Colonic mucosa (tissue), 4 donors: ENCODE measurements around the gene THAP12. TPM values are rescaled to one million over a fixed set of nuclear protein-coding genes. Genes with fewer than 3 reads are reported as not detected.
"Not testable (repeated sequence)": the region's sequence is repeated elsewhere in the genome, so short reads cannot be mapped to it uniquely, and the experiment has no call there.

Experiments
- DNase-seq: peaks from one replicate; pipeline ENCODE4 v3.0.0-alpha.2; 2020
- H3K27ac ChIP-seq: fragments of 200-600 bp; one replicate; pipeline ENCODE4 v1.8.0; 2021
- H3K27me3 ChIP-seq: fragments of 200-600 bp; one replicate; pipeline ENCODE4 v1.8.0; 2021
- H3K36me3 ChIP-seq: fragments of 200-600 bp; one replicate; pipeline ENCODE4 v1.8.0; 2021
- H3K4me1 ChIP-seq: fragments of 200-600 bp; one replicate; pipeline ENCODE4 v1.8.0; 2021; ENCODE audit warnings: mild to moderate bottlenecking
- H3K4me3 ChIP-seq: fragments of 200-600 bp; one replicate; pipeline ENCODE4 v1.8.0; 2021
- H3K9ac ChIP-seq, 2 donors: one replicate each; pipeline ENCODE4 v1.7.0; 2013; ENCODE audit warnings: control low read depth in 2 of 2, low read depth in 2 of 2, low read length in 2 of 2
- H3K9me3 ChIP-seq: fragments of 200-600 bp; one replicate; pipeline ENCODE4 v1.8.0; 2021
- intact Hi-C: fragments of 100-400 bp; cut with DNase I; formaldehyde crosslinking; loops from one replicate; pipeline ENCODE4 v1.14.1; 2022
- total RNA-seq, 2 donors: library from RNA; stranded (reverse); fragmentation: NEBNext Ultra II Directional in 1 of 2; extraction: Animal tissue kit (Norgen Biotek cat#: 25700) in 1 of 2; gene quantifications; one replicate each; pipeline ENCODE4 v1.2.1, GENCODE V29; 2021
- TF ChIP-seq, protein P1 (sequence below): fragments of 200-600 bp; IDR thresholded peaks from one replicate; pipeline ENCODE4 v1.8.0; 2022; ENCODE audit warnings: antibody characterized with exemption, mild to moderate bottlenecking
- donor health status: healthy.
- donor health status: DM: no; HTN: no; CAD: no.
- donor health status: DM: no; HTN: no; CAD: no.

Gene THAP12
- total RNA-seq, 2 donors from 2014 or later = 34.4 to 41.6 TPM

DNA sequence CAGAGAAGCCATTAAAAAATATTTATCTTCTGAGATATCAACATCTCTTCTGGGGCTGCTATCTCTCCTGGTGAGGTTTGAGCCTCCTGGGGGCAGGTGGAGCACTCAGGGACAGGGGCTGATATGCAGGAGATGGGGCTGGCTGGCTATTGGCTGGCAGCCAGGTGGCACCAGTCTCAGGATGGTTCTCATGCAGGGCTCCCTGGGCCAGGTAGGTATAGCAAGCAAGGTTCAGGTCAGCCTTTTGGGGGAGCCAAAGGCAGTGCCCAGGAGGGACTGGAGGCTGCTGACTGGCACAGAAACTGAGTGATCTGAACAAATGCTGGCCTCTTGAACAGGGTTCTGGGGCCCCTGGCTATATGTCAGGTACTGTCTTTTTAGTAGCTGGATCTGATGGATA lies 34.1 kb upstream of the THAP12 start:
- no peaks in the 10 kb centered on the region for H3K9me3 ChIP-seq

DNA sequence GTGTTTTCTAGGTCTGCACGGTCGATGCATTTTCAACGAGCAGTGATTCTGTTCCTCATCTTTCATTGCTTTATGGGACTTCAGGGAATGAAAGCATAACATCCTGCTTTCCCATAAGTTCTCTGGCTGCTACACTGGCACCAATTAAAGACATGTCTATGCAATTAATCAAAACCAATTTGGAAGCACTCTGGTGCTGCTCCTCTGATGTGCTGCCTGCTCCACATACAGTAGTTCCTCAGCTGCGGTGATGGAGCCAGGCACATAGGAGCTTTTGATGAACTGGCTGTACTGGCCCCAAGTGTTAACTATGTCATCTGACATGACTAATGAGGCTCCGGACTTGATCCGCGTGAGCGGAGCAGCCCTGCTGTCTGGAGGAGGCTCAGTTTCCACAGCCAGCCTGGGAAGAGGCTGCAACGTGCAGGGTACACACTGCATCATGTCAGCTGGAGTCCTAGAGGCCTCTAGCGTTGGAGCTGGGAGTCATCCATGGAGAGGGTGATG lies 30.0 kb upstream of the THAP12 start:
- Histone ChIP-seq H3K9ac (no peak overlapping the region), H3K9me3 (no peaks in the 10 kb centered on the region), H3K27me3 (no peaks in the 10 kb centered on the region), H3K4me1 (no peaks in the 10 kb centered on the region), H3K27ac (no peak overlapping the region), H3K4me3 (no peak overlapping the region), H3K36me3 (no peaks in the 10 kb centered on the region)
- TF ChIP-seq, protein P1, sequence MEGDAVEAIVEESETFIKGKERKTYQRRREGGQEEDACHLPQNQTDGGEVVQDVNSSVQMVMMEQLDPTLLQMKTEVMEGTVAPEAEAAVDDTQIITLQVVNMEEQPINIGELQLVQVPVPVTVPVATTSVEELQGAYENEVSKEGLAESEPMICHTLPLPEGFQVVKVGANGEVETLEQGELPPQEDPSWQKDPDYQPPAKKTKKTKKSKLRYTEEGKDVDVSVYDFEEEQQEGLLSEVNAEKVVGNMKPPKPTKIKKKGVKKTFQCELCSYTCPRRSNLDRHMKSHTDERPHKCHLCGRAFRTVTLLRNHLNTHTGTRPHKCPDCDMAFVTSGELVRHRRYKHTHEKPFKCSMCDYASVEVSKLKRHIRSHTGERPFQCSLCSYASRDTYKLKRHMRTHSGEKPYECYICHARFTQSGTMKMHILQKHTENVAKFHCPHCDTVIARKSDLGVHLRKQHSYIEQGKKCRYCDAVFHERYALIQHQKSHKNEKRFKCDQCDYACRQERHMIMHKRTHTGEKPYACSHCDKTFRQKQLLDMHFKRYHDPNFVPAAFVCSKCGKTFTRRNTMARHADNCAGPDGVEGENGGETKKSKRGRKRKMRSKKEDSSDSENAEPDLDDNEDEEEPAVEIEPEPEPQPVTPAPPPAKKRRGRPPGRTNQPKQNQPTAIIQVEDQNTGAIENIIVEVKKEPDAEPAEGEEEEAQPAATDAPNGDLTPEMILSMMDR = no peak
- intact Hi-C loops = no loop called here
- DNase-seq = no peak

More for the DNA sequence above, 34.1 kb upstream of the THAP12 start:
- H3K4me3 ChIP-seq = no peak overlapping the region
- no peaks in the 10 kb centered on the region for H3K4me1 ChIP-seq
- H3K27ac ChIP-seq = no peak overlapping the region
- no peaks in the 10 kb centered on the region for H3K27me3 ChIP-seq
- intact Hi-C loops = no loop called here
- TF ChIP-seq, protein P1 = no peak
- no peaks in the 10 kb centered on the region for H3K36me3 ChIP-seq
- no peak for DNase-seq
- H3K9ac ChIP-seq = no peak overlapping the region

DNA sequence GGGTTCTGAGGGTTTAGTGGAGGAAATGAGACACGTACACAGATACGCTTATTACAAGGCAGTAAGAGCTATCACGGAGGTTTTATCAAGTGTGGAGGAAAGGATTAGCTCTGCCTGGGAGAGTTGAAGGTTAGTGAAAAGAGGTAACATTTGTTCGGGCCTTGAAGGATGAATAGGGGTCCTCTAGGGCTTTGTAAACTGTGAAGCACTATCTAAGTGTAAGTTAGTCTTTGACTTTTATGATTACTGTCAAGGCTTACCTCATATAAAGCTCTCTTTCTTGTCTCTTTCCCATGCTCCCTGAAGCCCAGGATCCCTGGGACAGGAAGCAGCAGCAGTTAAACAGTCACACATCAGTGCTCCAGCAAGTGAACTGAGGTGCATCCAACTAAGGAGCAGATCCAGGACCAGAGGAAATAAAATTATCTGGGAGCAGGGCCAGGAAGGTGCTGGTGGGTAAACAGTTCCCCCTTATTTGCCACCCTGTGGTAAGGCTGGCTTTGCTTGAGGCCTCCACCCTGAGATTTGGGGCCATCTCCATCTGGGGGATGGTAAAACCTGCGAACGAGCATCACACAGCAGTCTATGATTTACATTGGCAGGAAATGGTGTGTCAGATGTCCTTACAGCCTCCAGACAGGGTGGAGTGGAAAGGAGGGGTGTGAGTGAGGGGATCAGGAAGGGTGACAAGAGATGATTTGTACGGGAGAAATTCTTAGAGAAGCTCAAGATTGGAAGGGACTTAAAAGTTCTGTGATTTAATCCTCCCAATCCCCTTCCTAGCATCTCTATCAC lies 27.4 kb upstream of the THAP12 start:
- H3K27ac ChIP-seq = no peak overlapping the region
- no peaks in the 10 kb centered on the region for H3K4me1 ChIP-seq
- TF ChIP-seq, protein P1 = no peak
- no peak overlapping the region for H3K9ac ChIP-seq
- H3K36me3 ChIP-seq = no peaks in the 10 kb centered on the region
- intact Hi-C loops = no loop called here
- no peak for DNase-seq
- no peaks in the 10 kb centered on the region for H3K27me3 ChIP-seq
- H3K4me3 ChIP-seq = no peak overlapping the region
- no peaks in the 10 kb centered on the region for H3K9me3 ChIP-seq

DNA sequence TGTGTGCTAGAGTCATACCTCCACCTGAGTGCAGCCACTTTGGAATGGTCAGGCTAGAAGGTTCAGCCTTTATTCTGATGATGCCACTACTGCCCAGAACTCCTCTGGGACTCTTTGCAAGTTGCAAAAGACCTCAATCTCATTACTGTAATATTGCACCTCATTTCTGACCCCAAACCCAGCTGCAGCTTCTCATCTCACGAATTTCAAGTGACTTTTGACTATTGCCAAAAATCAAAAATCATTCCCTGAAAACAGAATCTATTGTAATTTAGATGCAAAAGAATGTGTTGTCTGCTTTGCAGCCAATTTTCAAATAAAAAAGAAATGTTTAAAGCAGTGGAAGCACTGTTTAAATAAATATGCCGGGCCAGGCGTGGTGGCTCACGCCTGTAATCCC lies 25.4 kb upstream of the THAP12 start:
- Histone ChIP-seq H3K9ac (no peak overlapping the region), H3K36me3 (no peaks in the 10 kb centered on the region), H3K4me3 (no peak overlapping the region), H3K27ac (no peak overlapping the region), H3K9me3 (no peaks in the 10 kb centered on the region), H3K4me1 (no peaks in the 10 kb centered on the region), H3K27me3 (no peaks in the 10 kb centered on the region)
- intact Hi-C loops = no loop called here
- DNase-seq = no peak
- TF ChIP-seq, protein P1 = no peak

DNA sequence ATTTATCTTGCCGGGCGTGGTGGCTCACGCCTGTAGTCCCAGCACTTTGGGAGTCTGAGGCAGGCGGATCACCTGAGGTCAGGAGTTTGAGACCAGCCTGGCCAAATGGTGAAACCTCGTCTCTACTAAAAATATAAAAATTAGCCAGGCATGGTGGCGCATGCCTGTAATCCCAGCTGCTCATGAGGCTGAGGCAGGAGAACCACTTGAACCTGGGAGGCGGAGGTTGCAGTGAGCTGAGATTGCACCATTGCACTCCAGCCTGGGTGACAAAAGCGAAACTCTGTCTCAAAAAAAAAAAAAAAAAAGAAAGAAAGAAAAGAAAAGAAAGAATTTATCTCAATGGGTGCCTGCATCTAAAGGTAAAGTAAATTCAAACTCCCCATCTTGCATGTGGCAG lies 20.6 kb upstream of the THAP12 start:
- DNase-seq, H3K4me1 ChIP-seq, H3K9me3 ChIP-seq, H3K36me3 ChIP-seq, intact Hi-C loops, H3K27ac ChIP-seq, H3K27me3 ChIP-seq, H3K4me3 ChIP-seq, H3K9ac ChIP-seq: not testable (repeated sequence)

DNA sequence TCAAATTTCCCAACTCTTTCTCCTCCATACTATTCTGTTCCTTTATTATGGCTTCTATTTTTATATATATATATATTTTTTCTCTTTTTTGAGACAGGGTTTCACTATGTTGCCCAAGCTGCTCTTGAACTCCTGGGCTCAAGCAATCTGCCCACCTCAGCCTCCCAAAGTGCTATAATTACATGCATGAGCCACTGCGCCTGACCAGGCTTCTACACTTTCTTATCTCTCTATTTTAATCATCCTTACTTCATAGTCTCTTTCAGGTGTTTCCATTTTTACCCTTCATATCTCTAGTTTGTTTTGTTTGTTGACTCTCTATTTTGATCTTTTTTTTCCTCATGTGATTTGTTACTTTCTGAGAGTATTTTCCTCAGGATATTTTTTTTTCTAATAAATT lies 20.0 kb upstream of the THAP12 start:
- no peaks in the 10 kb centered on the region for H3K9me3 ChIP-seq
- no peaks in the 10 kb centered on the region for H3K36me3 ChIP-seq
- no peak overlapping the region for H3K4me3 ChIP-seq
- intact Hi-C loops = no loop called here
- no peak overlapping the region for H3K27ac ChIP-seq
- H3K27me3 ChIP-seq = no peaks in the 10 kb centered on the region
- TF ChIP-seq, protein P1 = no peak
- no peak for DNase-seq
- no peak overlapping the region for H3K9ac ChIP-seq
- H3K4me1 ChIP-seq = no peaks in the 10 kb centered on the region
